ENCODE measurements around the gene ITPR2.
"Not testable (repeated sequence)": the region's sequence is repeated elsewhere in the genome, so short reads cannot be mapped to it uniquely, and the experiment has no call there.

ITPR2 gene

DNA sequence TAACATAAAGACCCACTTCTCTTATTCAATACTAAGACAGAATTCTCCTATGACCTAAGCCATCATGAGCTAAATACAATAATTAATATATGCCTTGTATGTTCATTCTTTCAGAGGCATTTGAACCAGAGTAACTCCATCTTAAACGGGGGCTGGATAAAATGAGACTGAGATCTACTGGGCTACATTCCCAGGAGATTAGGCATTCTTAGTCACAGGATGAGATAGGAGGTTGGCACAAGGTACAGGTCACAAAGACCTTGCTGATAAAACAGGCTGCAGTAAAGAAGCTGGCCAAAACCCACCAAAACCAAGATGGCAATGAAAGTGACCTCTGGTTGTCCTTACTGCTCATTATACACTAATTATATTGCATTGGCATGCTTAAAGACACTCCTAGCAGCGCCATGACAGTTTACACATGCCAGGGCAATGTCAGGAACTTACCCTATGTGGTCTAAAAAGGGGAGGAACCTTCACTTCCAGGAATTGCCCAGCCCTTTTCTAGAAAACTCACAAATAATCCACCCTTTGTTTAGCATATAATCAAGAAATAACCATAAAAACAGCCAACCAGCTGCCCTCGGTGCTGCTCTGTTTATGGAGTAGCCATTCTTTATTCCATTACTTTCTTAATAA is 376.9 kb downstream of the ITPR2 start:
- no peak for DNase-seq (ENCODE audit: low read depth in 2 of 2)

DNA sequence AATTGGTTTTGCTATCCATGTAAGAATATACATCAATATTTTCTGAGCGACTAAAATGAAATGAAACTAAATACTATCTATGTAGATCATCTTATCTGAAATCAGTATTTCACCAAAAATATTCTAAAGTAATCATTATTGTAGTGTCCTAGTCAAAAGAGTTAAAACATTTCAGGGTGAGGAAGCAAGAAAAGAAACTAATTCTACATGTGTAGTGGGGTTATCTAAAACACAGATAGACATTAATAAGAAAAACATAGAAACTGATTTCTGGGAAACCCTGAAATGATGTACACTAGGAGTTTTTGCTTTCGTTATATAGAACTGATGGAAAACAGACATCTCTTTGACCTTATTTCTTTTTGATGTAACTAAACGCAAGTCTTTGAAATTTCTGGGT is 379.7 kb downstream of the ITPR2 start:
- DNase-seq (ENCODE audit: low read depth in 2 of 2), result no peak

DNA sequence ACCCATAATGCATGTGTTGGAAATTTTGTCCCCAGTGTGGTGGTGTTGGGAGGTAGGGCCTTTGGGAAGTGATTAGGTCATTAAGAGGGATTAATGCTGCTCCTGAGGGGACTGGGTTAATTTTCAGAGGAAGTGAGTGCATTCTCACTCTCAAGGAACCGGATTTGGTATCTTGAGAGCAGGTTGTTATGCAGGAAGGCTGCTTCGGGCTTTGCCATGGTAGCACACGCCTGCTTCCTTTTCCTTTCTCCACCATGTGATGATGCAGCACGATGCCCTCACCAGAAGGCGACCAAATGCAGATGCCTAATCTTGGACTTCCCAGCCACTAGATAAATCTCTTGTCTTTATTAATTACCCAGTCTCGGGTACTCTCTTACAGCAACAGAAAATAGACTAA is 380.5 kb downstream of the ITPR2 start:
- no peak for DNase-seq (ENCODE audit: low read depth in 2 of 2)

DNA sequence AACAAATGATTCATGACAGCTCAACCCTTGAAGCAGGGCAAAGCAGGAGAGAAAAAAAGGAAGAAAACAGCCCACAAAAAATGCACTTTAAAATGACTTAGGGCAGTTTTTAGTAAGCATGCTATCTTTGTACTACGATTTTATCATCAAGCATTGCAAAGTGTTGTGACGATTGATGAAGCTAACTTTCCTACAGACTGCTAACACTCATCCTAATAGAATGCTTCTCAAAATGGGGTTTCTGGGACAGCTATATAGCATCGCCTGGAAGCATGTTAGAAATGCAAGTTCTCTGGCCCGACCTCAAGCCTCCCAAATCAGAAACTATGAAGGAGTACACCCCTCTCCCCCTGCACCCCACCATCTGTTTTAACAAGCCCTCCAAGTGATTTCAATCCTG is 381.2 kb downstream of the ITPR2 start:
- DNase-seq (ENCODE audit: low read depth in 2 of 2), result no peak

DNA sequence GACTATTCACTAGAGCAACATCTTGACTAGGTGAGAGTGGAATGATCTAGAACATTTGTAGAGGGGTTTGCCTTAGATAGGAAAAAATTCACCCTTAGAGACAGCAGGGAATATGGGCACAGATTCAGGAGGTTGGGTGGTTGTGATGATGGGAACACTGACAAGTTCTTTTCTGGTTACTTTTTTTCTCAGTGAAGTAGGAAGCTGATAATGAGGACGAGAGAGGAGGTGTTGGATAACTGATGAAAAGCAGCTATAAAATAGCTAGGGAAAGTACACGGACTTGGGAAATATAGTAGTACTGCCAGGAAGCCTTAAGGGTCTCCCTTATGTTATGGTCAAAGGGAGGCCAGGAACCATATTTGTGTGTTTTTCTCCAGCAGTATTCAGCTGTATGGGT is 387.1 kb downstream of the ITPR2 start:
- DNase-seq (ENCODE audit: low read depth in 2 of 2), result no peak

DNA sequence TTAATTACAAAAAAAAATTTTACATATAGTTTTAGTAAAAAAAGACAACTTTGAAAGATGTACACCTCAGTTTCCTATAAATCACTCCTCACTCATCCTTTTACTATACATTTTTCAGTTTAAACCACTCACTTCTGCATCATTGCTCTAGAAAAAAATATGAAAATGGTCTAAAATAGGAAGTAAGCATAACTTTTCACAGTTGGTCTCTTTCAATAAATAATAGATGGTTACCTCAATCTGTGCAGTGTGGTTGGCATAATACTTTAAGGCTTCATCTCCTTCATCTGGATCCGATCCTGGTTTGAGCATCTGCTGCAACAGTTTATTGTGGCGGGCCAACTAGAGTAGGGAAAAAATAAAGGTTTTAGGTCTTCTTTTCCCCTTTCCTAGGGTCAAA is 389.7 kb downstream of the ITPR2 start:
- DNase-seq (ENCODE audit: low read depth in 2 of 2), result no peak

DNA sequence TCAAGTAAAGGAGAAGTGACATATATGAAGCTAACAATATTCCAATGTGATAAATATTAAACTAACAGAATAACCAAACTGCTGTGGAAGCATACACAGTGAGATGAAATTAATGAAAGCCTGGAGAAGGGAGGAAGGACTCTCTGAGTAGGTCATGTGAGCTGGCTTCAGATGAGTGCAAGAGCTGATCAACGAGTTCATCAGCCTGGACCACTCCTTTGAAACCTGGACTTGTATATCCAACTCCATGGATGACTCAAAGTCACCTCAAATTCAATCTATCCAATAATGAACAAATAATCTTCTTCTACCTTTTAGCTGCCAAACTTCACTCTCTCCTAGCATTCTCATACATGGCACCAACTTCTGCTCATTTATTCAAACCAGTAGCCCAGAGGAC is 391.6 kb downstream of the ITPR2 start:
- DNase-seq (ENCODE audit: low read depth in 2 of 2), result no peak

DNA sequence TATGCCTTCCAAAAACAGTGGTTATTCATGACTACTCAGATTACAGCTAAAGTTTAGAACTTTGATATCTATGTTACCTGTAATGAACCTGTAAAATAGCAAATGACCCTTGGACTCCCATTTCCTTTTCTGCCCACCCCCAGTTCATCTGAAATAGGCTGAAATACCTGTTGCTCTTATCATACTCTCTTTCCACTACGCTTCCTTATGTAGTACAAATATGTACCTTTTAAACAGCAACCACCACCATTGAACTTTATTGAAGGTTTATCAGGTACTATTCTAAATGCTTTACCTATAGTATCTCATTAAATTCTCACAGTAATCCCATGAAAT is 398.0 kb downstream of the ITPR2 start:
- DNase-seq (ENCODE audit: low read depth in 2 of 2), result no peak

DNA sequence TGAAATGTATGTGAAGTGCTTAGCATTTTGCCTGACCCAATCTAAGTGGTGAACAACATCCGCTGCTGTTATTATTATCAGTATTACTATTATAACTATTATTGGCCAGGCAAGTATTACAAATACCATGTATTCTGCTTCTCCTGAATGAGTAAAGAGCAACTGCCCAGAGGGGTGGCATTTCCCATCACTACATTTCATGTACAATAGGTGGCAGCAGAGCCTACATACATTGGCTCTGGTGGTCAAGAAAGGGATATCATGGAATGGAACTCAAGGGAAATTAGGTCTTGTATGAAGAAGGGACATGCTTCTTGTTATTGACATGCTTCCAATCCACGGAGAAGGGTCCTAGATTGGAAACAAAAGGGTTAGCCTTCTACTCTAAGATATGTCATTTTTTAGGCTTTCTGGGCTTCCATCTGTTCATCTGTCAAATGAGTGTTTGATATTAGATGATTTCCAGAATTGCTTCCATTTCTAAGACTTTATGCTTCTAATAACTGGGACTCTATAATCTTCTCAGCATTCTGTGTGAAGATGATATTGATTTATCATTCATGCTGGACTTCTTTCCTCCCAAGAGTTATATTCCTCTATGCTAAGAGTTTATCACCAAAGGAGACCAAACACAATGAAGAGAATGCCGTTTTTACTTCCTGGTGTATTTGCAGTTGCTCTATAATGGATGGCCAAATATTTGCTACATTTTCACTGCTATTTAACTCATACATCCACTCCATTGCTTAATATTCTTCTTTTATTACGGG is 398.5 kb downstream of the ITPR2 start:
- peak; percentile 34 to 41 for DNase-seq (ENCODE audit: low read depth in 2 of 2)

DNA sequence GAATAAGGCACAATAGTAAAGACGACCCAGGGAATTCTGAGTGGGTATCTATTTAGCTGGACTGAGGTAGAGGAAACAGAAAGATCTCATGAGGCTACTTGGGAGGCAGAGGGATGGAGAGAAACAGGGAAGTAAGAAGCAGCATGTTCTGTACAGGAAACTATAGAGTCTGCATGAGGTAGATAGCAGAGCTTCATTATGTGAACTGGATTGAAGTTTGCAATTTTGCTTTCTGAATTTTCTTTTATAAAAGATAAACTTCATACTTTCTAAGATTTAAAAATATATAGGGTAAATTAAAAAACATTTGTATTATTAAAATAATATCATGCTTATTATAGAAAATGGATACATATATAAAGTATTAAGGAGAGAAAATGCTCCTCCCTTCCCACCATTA is 399.3 kb downstream of the ITPR2 start:
- DNase-seq (ENCODE audit: low read depth in 2 of 2), result not testable (repeated sequence)

DNA sequence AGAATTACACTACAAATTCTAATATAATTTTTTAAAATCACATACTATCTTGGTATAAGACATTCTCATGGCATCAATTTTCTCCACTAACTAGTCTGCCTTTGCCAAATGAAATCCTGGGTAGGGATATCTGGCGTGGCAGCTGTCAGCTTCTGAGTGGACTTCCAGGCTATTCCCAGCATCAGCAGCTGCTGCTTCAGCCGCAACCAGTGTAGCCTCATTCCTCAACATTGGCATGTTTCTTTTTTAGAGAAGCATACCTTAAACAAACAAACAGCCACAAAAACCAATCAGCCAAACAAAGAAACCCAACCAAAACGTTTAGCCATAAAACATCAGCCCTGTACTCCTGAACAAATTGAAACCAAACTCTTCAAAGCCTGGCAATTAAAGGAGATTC is 401.8 kb downstream of the ITPR2 start:
- no peak for DNase-seq (ENCODE audit: low read depth in 2 of 2)

DNA sequence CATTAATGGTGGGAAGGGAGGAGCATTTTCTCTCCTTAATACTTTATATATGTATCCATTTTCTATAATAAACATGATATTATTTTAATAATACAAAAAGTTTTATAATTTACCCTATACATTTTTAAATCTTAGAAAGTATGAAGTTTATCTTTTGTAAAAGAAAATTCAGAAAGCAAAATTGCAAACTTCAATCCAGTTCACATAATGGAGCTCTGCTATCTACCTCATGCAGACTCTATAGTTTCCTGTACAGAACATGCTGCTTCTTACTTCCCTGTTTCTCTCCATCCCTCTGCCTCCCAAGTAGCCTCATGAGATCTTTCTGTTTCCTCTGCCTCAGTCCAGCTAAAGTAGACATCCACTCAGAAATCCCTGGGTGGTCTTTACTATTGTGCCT is 402.4 kb downstream of the ITPR2 start:
- not testable (repeated sequence) for DNase-seq (ENCODE audit: low read depth in 2 of 2)

DNA sequence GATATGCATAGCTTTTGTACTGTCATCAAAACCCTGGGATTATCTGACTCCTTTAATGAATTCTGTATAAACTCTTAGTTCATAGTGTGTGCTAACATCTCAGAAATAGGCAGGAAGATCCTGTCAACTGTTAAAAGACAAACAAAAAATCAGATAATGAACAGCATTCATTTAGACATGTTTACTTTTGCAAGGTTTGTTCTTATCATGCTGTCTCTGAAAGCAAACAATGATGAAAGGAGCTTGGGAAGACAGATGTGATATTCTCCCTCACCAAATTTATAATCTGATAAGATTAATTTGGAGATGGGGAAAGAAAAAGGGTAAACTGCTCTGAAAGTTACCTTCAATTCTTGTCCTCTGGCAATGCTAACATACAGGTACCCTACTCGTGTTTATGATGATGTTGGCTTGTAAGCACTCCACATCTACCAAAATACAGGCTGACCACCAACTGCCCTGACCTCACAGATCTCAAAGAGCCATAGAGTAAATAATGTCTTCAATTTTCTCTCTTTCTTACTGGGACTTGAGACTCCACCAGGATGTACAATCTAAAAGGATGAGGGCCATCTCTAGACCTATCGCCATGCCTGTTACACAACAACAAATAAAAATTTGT is 403.8 kb downstream of the ITPR2 start:
- DNase-seq (ENCODE audit: low read depth in 2 of 2), result no peak

DNA sequence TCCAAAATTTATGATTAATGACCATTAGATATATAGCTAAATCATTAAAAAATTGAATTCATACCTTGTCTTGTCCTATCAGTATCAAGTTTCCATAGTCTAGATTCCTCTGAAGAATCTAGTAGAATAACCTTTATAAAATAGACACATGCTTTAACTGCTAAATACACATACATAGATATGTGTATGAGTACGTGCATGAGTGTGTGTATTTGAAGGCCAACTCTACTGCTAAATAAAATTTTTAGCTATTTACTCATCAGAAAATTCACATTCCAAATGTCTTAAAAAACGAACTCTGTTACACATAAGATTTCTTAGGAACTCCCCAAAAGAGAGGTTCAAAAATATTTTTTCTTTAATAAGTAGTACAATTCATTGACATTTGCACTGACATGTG is 404.6 kb downstream of the ITPR2 start:
- DNase-seq (ENCODE audit: low read depth in 2 of 2), result no peak

DNA sequence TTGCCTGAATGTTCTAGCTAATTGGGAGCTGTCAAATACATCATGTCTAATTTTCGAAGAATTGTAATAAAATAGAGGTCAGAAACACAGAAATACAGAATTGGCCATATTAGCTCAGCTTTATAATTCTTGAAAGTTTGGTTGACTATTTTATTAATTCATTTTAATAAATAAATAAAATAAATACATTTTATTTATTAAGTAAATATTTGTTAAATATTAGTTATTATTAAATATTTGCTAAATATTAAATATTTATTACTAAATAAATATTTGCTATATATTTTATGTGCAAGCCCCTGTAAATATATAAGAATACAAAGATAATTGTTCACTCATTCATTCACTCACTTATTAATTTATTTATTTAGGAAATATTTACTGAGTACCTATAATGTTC is 406.3 kb downstream of the ITPR2 start:
- no peak for DNase-seq (ENCODE audit: low read depth in 2 of 2)

DNA sequence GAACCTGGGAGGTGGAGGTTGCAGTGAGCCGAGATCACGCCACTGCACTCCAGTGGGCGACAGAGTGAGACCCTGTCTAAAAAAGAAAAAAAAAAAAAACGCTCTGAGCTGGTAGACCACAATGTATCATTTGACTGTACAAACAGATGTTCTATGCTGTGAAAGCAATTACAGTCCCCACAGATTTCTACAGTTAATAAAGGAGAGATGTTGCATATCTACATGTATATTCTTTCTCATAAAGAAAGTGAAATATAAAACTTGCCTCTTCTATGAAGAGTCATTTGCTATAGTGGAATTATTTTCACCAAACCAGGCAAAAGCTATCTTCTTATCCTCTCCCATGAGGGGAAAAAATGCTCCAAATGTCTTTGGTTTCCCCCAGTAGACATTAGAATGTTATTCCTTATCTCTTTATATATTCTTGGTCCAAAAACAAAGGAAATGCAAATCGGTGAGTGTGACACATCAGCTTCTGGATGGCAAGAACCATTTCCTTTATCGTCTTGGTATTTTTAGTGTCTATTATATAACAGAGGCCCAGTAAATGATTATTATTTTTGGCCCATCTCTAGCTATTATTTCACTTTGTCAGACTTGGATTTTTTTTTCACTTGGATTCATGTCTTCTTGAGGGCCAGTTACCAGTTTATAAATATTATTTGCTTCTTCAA is 407.3 kb downstream of the ITPR2 start:
- no peak for DNase-seq (ENCODE audit: low read depth in 2 of 2)

DNA sequence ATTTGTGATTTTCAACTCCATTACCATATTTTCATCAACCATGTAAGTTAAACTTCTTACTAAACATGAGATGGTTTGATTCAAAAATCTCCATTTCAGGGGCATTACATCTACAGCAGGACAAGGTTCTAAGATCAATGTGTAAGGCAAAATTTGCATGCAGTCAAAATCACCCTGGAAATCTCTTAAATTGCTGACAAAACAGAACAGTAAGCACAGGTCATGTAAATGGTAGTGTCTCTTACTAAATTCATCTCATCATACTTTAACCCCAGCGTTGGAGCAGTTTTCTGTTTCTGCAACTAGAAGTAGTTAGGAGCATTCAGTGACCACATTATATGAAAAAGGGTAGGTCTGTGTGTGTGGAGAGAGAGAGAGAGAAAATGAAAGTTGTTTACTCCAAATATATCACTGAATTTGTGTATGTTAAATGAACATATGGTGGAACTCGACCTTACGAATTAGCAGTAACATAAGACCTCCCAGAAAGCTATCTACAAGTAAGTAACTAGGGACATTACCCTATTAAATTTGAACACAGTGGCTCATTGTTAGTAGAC is 410.1 kb downstream of the ITPR2 start:
- no peak for DNase-seq (ENCODE audit: low read depth in 2 of 2)

DNA sequence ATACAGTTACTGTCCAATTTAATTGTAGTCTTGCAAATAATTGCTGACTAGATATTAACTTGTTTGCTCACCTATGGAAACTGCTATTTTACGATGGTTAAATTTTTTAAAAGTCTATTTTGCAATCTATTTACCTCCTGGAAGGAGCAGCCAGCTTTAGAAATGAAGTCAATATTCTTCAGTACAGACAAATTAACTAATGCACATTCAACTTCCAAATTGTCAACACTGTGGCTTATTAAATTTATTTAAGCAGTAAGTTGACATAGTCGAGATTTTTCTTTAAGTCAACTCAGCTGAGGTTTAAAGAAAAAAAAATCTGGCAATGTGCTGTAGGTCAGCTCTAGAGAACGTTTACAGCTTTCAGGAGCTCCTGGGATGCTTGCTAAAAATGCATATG is 416.4 kb downstream of the ITPR2 start:
- no peak for DNase-seq (ENCODE audit: low read depth in 2 of 2)

DNA sequence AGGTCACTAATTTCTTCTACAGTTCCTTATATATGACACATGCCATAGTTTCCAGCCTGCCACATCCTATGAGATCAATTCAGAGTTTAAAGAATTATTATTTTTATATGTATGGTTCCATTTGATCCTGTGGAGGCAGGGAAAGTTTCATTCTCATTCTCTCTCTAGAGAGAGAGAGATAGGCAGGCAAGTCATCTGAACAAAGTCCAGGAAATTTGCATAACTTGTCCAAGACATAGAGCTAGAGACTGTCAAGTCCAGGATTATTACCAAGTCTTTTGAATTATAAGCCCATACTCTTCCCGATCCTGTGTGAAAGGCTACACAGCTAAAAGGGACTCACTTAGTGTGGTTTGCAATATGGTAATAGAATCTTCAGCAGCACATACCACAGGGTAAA is 422.3 kb downstream of the ITPR2 start:
- no peak for DNase-seq (ENCODE audit: low read depth in 2 of 2)

DNA sequence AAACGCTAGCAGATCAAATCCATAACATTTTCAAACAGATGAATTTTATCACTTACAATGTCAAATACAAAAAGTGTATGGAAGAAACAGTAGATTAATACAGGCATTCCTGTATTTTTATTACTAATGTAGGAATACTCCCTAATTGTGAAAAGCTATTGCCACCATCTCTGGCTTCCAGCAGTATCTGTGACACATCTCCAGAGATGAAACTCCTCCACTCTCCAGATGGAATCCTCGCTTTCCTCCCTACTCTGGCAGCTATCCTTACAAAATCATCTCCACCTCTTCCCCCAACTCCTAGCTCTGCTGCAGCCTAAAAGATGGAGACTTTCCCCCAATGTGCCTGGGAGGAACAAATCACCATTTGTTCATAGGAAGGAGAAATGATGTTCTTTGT is 426.2 kb downstream of the ITPR2 start:
- no peak for DNase-seq (ENCODE audit: low read depth in 2 of 2)

DNA sequence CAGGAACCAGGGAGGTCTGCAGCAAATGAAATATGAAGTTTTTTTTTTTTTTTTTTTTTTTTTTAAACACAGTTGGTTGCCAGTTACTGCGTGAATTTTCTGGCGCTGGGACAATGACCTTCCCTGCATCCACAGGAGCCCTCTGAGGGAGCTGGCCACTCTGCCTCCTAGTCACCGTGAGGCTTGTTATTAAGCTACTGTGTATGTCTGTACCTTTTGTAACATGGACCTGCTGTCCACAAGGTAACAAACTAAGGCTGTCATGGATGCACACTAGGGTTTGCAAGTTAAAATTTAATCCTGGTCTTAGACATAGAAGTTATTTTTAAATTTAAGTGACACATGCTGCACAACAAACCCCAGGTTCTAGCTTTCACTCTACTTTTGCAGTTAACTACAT is 426.6 kb downstream of the ITPR2 start:
- no peak for DNase-seq (ENCODE audit: low read depth in 2 of 2)

DNA sequence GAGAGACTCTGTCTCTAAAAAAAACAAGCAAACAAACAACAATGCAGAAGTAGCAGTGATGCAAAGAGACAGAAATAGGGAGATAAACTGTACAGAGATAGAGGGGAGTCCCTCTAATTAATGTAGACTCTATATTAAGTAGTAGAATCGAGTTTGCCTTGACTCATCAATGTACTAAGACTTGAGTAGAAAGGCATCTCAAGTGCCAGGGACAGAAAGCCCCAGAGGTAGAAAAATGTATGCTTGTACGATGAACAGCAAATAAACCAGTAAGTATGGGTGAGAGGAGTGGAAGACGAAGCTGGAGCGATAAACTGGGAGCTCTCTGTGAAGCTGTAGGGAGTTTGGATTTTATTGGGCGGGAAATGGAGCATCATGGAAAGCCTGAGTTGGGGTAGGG is 429.4 kb downstream of the ITPR2 start:
- DNase-seq (ENCODE audit: low read depth in 2 of 2), result no peak

DNA sequence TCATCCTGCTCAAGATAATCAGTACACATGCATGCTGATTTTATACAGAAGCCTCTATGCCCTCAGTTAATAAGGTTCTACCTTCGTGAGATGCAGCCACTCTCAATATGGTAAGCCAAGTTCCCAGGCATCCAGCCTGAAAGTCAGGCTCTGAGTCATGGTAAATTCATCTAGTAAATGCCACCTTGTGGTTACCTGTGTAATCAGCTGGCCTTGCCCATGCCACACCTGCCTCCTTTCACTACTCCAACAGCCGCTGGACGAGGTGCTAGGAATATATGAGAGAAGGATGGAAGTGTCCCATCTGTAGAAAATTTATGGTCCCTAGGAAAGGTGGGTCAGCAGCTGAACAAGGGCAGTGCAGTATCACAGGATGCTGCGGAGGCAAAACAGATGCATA is 430.3 kb downstream of the ITPR2 start:
- DNase-seq (ENCODE audit: low read depth in 2 of 2), result no peak
